GM12891 (cell line): ENCODE data around the gene PSAPL1.

Source experiments
- POLR2A ChIP-seq: IDR thresholded peaks from 2 replicates; pipeline ENCODE4 v1.6.1; 2011; ENCODE audit warnings: low read depth, low read length, control low read depth
- TAF1 ChIP-seq: IDR thresholded peaks from 2 replicates; pipeline ENCODE4 v1.6.1; 2011; ENCODE audit warnings: low read depth, low read length, control low read depth

DNA sequence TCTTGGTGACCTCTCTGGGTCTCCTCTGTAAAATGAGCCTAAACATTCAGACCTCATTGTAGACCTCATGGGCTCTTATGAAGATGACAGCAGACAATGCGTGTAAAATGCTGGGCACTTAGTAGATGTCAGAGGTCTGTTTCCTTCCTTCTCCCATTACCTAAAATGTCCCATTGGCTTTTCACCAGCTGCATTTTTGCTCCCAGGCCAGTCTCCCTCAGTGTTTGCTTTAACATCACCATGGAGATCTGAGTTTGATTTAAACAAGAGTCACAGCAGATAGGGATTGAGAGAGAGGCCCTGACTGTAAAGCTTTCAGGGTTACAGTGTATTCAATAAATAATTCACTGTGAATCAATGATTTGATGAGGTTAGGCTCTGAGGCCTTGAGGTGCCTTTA lies 24.3 kb downstream of the PSAPL1 start:
- TF ChIP-seq POLR2A (no peak), TAF1 (no peak)
